GM18511 (cell line): ENCODE measurements around the gene A1BG.
A peak's percentile ranks its signal among the peaks of the same experiment; 100 is the strongest.

Source experiments
- ATAC-seq: cut with Tn5 transposase; IDR thresholded peaks from one replicate; pipeline ENCODE4 v1.9.1; 2021; ENCODE audit warnings: mild to moderate bottlenecking, moderate library complexity; ENCODE audit not compliant: unreplicated experiment

The A1BG gene

DNA sequence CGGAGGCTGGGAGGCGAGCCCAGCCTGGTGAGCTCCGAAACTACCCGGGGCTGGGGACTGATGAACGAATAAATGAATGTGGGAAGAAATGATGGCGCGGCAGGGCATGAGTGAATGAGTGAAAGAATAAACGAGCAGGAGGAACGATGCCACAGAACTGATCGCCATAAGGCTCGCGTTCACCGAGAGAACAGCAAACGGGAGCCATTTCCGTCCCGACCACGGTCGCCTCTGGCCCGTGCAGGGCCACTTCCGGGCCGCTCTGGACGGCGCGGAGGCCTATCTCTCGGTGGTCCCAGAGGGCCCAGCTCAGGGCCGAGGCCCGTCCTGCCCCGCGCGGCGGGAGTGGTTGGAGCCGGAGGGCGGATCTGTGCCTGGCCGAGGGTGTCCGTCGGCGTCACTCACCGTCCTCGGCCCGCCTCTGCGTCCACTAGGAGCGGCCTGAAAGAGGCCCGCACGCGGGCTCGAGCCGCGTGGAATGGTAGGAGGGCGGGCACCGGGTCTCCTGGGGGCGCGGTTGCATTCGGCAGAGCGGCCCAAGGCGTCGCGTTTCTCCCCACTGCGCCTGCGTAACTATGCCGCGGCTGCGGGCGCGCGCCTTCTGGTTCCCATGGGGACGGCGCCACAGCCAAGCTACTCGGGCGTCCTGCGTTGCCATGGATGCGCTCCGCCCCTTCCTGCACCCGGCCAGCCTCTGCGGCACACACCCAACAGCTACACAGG is 9.1 kb upstream of the A1BG start, which contains the start of gene ZNF497:
TSS of gene ZNF497 (minus strand) at position 480 of the 723 bp plus-strand sequence. CDS start 5,116 bp downstream, outside the sequence.
- ATAC-seq: peak; percentile 90

DNA sequence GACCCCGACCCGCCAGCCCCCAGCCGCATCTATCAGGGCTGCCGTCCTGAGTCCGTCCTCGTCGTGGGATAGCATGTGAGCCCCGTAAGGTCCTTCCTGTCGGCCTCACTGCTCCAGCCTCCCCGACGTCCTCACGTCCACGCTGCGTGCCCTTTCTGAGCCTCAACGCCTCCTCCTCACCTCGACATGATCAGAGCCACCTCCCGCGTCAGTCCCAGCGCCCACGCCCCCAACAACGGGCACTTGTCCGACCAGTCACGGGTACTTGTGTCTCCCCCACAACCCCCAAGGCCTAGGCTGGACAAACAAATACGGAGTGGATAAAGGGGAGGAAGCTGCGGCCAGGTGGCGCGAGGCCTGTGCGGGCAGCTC is 8.6 kb upstream of the A1BG start:
- ATAC-seq: peak; percentile 5

DNA sequence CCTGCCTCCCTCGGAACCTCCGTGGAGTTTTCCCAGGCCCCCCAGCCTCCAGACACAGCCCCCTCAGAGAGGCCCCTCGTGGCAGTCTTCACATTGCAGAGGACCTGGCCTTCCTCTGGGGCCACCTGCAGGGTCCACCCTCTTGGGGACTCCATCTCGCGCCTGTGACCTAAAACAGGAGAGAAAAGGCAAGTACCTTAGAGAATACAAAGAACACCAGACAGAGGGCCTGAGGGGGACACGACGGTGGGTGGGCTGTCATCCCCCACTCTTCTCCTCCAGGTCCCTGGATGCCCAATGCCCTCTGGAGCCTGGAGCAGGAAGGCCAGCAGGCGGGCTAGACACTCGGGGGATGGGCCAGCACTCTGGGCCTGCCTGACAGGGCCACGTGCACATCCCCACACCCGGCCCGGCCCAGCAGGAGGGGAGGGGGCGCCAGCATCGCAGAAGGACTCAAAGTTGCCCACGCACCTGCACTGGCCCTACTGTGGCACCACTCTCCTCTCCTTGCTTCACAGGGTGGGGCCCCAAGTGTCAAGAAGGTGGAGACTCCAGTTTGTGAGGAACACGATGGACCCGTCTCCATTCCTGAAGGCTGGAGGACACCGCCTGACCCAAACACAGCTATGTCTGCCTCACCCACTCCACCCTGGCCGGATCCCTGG is 4.3 kb upstream of the A1BG start:
- ATAC-seq: no peak

DNA sequence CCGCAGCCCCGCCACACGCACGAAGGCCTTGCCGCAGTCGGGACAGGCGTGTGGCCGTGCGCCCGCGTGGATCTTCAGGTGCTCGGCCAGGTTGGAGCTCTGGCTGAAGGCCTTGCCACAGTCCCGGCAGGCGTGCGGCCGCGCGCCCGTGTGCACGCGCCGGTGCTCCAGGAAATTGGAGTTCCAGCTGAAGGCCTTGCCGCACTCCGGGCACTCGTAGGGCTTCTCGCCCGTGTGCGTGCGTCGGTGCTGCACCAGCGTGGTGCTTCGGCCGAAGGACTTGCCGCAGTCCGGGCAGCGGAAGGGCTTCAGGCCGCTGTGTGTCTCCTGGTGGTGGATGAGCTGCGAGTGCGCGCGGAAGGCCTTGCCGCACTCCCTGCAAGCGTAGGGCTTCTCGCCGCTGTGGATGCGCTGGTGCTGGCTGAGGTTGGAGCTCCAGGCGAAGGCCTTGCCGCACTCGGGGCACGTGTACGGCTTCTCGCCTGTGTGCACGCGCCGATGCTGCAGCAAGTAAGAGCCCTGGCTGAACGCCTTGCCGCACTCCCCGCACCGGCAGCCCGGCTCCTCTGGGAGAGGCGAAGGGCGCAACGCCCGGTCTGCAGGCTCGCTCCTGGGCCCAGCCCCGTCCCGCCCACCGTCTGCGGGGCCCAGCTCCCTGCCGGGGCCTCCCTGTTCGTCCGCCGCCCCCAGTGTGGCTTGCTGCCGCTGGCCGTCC is 3.6 kb upstream of the A1BG start:
- no peak for ATAC-seq

DNA sequence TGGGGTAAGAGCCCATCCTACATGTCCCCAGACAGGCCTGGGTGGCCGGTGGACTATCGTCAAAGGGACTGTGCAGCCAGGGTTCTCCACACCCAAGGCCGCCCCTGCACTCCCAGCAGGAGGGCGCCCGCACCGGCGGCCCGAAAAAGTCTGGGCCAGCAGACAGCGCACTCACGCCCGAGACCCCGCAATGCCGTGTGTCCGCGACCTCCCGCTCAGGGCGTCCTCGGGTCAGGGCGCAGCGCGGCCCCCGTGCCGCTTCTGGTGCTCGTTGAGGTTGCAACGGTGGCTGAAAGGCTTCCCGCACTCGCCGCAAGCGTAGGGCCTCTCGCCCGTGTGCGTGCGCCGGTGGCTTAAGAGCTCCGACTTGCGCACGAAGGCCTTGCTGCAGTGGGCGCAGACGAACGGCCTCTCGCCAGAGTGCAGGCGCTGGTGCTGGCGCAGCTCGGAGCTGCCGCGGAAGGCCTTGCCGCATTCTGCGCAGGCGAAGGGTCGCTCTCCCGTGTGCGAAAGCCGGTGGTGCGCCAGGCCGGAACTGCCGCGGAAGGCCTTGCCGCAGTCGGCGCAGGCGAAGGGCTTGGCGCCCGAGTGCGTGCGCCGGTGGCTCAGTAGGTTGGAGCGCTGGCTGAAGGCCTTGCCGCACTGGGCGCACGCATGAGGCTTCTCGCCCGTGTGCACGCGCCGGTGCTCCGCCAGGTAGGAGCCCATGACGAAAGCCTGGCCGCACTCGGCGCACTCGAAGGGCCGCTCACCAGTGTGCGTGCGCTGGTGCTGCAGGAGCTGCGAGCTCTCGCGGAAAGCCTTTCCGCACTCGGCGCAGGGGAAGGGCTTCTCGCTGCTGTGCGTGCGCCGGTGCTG is 2.8 kb upstream of the A1BG start:
- peak; percentile 30 for ATAC-seq

DNA sequence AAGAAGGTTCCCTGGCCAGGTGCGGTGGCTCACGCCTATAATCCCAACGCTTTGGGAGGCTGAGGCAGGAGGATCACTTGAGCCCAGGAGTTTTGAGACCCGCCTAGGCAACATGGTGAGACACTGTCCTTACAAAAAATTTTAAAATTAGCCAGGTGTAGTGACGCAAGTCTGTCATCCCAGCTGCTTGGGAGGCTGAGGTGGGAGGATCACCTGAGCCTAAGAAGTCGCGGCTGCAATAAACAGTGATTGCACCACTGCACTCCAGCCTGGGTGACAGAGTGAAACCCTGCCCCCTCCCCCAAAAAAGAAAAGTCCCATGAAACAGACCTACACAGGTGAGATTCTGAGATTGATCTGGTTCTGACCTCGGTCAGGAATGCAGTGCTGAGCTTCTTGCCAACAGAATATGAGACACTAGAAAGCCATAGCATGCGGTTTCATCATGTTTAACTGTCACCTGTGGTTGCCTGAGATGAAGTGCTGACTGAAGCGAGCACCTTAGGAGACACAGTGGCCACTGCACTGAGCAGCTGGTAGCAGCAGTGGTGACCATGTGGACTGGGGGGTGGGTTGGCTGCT is 2.0 kb upstream of the A1BG start:
- no peak for ATAC-seq

DNA sequence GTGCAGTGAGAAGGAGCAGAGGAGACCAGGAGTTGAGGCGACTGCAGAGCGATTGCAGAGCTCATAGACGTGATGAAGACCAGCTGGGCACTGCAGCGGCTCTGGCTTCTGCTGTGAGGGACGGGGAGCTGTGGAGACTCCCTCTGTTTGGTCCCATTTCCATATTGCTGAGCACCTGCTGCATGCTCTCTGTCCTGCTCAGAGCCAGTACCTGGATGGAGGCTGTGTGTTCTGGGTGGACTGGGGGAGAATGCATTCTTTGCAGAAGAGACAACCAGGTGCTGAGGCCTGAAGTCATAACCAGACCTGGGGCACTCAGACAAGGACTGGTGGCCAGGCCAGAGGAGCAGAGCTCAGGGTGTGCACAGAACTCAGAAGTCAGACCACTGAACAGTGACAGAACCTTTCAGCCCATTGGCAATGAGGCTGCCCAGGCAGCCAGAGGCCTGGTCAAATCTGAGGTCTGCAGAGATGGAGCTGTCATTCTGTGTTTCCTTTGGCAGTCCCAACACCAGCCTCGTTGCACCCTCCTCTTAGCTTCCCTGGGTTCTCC is 1.3 kb upstream of the A1BG start:
- no peak for ATAC-seq

DNA sequence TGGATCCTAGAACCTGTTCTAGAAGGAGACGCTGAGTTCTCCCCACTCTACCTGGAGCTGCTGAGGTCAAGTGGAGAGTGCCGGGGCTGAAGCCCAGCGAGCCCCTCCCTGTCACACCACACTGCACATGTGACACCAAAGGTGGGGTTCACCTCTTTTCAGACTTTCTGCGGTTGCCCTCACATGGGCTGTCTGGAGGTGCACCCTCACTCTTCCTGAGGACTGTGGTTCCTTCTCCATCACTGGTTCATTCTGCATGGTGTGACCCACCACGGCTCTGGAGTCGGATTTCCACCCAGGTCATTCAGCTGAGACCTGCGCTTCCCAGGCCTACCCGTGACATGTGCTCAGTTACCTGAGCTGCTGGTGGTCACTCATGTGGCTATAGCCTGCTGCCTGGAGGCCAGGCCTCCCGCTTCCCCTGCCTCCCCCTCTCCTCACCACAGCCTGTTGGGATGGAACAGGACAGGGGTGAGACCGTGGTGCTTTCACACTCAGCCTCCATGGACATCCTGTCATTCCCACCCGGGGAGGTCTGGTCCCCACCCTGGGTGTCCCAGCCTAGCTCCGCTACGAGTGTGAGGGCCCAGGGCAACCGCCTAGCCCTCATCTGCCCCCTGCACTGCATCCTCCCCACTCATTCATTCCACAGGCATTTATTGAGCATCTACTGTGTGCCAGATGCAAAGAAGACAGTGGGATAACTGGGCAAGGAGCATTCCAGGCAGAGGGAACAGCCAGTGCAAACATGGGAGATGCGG is 605 bp upstream of the A1BG start:
- ATAC-seq: no peak

DNA sequence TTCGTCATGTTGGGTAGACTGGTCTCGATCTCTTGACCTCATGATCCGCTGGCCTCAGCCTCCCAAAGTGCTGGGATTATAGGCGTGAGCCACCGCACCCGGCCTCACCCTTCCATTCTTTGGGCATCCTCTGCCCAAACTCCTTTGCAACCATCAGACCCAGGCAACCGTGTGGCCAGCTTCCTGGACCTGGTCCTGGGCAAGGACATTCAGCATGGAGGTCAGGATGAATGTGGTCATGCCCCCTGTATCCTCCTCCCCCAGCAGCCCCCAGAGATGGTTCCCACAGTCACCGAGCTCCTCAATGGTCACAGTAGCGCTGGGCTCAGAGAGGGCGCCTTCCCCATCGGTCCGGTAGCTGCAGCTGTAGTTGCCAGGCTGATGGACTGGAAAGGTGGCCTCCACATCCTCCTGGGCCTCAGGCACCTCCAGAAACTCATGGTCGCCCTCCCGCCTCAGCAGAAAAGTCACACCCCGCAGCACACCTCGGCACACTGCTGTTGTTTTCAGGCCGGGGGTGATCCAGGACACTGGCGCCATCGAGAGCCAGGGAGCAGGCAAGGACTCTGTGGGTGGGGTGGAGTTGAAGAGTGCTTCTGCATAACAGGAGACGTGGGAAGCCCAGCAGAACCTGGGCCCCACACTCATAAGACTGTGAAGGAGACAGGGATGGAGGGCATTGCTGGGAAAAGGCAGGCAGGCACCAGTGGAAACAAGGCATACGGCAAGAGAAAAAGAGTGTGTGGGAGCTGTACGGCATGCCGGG is 1.1 kb downstream of the A1BG start:
- ATAC-seq: no peak

DNA sequence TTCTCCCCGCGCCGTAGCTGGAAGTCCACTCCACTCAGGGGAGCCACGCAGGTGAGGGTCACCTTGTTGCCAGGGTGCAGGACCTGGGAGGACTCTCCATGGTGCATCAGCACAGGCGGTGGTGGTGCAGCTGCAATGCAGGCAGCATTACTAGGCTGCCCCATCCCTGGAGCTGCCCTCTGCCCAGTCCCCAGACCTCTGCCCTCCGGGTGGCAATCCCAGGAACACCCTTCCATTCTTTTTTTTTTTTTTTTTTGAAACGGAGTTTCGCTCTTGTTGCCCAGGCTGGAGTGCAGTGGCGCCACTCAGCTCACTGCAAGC is 1.8 kb downstream of the A1BG start:
- ATAC-seq: no peak

DNA sequence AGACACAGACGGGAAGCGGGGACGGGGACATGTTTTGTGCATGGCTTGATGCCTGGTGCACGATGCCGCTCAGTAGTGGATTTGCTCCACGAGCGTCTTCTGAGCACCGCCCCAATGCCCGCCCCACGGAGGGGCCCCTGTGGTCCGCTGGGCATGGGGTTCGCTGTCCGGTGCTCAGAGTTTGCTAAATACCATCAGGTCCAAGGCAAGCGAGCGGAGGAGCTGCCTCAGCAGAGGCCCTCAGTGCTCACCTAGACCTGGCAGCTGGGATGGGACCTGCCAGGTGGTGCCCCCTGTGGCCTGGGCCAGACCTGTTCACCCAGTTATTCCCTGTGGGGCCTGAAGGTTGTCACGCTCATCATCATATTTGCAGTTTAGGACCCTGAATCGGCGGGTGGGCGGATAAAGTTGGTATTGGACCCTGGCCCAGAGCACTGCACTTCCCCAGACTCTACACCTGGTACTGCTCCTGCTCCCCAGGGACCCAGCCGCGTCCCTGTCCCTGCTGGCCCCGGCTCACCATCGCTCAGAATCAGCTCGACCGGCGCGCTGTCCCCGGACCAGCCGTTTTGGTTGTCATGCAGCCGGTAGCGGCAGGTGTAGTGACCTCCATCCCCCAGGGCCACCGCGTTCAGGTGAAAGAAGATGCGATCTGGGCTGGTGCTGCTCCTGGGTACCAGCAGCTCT is 2.3 kb downstream of the A1BG start:
- no peak for ATAC-seq

DNA sequence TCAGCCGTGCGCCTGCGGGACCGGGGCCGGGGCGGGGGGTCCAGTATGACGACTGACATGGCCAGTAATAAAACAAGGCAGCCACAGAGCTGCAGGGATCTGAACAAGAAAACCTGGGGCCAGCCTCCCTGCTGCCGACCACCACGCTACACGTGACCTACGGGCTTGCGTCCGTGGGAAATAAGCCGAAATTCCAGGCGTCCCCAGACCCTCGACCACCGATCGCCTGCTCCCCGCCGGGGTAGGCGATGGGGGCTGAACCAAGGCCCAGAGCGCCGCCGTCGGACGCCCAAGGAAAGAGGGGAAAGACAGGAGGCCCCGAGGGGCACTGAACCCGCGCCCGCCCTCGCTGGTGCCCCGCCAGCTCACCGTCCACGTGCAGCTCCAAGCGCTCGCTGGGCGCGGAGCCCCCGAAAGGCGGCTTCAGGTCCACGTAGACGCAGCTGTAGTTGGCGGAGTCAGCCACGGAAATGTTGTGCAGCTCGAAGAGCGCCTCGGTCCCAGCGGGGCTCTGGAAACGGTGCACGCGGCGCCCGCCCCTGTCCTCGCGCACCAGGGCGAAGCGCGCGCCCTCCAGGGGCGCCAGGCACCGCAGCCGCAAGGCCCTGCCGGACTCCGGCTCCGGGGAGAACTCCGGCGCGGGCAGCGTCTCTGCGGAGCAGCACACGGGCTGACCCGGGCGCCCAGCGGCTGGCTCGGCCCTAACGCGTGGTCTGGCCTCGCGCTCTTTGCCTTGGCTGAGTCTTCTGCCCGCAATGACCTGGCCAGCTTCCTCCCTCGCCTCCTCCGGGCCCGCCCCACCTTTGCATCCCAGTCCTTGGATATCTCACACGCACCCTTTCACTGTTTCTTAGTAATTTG is 3.1 kb downstream of the A1BG start:
- no peak for ATAC-seq

DNA sequence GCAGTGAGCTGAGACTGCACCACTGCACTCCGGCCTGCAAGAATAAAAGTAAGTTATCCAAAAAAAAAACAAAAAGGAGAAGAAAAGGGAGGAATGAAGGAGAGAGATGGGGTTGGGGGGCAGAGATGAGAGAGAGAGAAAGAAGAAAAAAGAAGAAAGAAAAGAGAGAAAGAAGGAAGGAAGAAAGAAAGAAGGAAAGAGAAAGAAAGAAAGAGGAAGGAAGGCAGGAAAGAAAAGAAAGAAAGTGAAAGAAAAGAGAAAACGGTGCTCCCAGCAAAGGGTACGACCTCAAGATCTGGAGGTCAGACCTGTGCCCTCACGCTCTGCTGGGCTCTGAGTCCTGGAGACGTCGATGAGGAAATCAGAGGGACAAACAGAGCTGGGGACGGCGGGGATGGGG is 3.7 kb downstream of the A1BG start:
- ATAC-seq: no peak

DNA sequence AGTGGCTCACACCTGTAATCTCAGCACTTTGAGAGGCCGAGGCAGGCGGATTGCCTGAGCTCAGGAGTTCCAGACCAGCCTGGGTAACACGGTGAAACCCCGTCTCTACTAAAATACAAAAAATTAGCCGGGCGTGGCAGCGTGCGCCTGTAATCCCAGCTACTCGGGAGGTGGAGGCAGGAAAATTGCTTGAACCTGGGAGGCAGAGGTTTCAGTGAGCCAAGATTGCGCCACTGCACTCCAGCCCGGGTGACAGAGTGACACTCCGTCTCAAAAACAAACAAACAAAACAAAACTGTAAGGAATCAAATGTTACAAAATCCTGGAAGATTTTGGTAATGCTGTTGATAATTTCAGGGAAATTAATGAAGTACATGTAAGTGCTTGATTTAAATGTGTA is 5.2 kb downstream of the A1BG start:
- ATAC-seq: peak; percentile 13

DNA sequence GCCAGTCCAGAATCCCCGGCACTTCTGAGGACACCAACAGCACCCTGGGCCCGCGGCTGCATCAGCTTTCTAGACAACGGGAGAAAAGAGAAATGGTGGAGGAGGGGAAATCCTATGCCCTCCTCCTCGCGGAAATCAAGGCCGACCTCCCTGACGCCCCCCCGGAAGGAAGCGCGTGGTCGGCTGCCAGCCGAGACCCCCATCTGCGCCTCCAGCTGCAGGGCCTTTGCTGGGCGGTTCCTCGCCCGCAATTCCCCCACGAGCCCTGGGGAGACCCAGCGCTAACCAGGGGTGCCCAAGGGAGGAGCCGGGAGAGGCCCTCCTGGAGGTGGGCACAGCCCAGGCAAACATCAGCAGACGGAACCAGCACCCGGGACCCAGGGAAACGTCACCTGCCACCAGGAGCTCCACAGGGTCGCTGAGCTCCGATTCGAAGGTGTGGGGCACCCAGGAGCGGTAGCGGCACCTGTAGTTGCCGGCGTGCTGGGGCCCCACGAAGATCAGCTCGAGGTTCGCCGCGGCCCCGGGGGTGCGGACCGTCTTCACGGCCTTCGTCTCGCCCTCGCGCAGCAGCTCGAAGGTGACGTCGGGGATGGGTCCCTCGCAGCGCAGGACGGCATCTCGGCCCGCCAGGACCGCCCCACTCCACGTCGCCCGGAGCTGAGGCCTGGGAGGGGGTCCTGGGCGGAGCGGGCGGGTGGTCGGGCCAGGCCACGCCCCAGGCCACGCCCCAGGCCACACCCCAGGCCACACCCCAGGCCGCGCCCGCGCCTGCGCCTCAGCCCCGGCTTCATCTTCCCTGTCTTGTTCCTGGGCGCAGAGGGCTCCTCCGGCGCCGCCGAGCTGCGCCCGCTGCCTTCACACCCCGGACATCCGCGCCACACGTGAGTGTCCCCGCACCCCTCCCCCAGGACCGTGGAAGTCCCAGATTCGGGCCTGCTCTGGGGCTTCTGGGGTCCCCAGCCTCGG is 6.0 kb downstream of the A1BG start:
- peak; percentile 93 for ATAC-seq

DNA sequence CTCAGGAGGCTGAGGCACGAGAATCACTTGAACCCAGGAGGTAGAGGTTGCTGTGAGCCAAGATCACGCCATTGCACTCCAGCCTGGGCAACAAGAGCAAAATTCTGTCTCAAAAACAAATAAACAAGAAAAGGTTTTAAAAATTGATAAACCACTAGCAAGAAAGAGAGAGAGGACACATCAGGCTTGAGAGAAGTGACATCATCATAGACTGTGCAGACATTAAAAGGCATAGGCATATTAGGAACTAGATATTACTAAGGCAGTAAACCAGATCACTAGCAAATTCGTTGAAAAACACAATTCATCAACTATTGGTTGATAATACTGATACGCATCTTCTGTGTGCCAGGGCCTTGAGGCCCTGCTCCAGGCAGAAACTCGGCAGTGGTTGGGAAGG is 7.7 kb downstream of the A1BG start:
- ATAC-seq: no peak
